ENCODE measurements around the gene HOXA5.

HOXA5 gene

DNA sequence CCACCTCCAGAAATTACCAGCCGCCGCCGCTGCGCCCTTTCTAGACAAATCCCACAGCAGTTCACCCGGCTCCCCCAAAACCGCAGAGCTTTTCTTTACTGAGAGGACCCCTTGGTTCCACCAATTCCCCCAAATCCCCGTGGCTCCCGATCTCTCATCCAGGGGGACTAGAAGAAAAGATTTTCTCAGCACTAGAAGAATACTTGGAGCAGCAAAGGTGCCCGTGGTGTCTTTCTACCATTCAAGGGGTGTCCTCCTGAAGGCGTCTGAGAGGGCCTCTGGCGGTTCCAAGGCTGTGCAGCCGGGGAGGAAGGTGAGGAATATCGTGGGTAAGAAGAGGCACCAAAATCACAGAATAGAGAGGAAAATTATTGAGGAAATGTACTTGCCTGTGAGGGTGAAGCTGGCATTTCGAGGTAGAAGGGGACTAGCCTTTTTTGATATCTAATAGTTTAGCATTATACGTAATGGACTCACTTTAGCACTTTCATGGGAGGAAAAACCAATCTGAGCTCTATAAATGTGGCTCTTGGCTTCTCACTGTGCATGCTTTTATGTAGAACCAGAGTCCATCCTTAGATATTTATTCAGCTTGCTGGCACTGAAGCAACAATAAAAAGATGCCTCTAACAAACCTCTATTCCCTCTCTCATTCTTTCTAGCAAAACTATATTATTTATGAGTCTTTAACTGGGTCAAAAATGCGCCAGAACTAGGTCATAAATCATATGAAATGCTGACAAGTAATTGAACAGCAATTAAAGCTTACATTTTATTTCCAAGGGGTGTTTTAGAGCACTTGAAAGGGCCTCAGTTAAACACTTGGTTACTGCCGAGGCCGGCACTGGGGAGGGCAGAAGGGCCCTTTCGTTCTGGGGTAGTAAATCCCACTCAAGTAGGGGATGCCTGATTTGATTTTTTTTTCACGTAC, 27.2 kb downstream of the HOXA5 start:
- no peak for DNase-seq

DNA sequence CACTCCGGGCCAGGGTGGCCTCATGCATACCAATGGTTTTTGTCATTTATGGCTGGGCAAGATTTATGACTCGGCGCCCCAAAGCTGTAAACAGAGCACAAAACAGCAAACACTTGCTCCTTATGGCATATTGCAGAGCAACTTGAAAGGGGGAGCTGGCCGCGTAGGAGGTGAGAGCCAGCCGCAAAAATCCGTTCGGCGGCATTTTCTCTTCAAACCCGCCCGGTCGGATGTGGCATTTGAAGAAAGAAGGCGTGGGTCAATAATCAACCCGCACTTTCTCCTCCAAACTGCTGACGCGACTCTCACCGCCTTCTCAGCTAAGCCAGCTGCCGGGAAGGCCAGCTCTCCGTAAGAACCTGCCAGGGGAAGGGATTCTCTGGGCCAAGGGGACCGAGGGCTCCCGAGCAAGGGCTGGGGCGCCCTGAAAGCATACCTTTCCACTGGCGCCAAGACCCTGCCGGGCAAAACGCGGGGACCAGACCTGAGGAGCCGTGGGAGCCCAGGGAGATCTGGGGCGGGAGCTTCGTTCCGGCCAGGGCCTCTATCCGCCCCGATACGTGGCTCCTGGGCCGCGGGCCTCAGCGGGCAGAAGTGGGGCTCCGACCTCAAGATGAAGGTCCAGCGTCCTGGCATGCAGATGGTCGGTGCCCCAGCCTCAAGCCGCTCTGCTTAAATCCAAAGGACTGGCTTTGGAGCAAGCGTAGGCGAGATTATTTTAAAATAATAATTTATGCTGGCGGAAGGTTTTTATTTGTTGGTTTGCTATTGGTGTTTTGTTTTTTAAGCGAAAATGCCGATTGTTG, 28.1 kb downstream of the HOXA5 start:
- DNase-seq = no peak

DNA sequence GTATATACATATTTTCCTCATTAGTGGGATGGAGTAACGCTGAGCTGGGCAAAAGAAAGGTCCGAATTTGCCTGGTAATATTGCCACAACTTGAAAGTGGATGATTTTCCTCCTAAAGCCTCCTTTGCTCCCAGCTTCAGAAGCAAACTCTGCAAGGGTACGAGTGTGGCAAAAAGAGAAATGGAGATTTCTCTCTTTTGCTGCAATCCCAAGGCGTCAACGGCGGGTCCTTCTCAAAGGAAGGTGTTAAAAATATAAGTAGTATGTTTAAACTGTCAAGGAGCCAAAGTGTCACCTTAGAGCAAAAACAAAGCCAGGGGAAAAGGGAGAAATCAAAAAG, 28.6 kb downstream of the HOXA5 start:
- DNase-seq = no peak

DNA sequence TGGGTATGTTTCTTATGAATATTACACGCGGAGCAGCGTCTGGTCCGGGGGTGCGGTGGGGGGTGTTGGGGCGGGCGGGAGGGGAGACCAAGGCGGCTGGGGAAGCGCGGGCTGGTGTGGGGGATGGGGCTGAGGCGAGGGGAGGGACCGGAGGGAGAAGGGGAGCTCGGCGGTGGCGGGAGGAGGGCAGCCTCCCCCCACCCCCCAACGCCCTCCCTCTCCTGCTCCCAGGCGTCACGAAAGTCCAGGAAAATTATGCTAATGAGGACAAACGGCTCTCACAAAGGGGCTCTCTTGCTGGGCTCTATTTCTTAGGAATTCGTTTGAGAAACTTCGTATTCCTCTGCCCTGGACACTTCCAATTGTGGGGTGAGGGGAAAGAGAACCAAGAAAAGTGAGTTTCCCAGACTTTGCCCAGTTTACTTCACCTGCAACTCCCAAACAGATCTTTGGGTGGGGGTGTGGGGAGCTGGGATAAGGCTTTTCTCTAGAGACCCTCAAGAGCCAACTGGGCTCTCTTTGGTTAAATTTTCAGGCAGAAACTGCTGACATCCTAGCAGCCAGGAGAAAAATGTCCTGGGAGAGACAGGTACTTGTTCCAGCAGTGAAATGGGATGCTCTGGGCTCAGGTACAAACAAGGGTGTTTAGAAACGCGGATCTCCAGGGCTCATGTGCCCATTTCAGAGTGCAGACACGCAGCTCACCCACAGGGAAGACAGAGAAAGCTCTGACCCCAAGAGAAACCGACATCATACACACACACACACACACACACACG, 29.3 kb downstream of the HOXA5 start:
- no peak for DNase-seq

DNA sequence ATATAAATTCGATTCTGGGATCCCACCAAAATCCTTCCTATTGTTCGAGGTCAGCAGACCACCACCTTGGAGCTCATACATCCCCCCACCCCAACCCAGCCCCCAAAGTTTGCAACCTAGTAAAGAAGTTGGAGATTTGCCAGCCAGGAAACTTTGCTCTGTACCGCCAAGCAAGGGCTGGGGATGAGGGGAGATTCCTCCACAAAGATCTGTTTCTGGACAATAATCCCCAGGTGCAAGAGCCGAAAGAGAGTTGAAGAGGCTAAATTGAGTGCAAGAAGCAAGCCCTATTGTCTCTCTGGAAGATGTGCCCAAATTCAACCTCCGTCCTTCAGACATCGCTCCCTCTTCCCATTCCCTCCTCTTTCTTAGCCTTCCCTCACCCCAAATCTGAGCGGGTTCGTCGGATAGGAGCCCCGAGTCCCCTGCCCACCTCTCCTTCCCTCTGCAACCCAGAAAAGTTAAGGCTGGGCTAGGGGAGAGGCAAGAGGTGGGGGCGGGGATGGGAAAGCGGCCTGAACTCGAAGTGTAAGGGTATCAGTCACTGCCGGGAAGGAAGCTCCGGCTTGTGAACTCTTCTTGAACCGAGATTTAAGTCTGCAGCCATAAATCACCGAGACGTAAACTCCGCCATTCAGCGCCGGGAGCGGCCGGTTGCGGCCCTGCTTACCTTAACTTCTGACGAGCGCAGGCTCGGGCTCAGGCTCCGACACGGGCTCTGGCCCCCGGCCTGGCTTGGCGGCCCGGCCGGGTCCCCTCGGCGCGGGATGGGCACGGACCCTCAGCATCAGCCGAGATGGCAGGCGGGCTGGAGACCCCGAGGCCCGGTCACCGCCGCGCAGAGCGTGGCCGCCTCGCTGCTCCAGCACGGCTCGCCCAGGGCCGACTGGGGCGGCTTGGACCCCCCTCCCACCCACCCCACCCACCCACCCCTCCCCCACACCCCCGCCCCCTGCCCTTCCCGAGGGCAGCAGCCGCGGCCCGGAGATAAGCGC, 30.2 kb downstream of the HOXA5 start:
- no peak for DNase-seq

DNA sequence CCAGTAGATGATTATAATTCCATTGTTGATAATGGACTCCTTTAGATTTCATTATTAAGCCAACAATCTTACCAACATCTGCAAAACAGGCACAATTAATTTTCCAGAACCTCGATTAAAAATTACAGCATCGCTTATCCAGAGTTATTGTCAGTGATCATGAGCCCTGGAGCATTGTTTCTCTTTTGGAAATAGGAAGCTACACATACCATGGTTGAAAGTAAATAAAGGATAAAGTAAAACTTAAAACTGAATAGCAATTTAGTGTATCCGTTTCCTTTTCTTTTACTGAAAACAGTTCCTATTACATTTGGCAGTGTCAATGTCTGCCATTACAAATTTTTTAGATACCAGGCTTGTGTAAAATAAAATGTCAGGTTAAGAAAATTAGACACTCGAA, 31.1 kb downstream of the HOXA5 start:
- DNase-seq = no peak

DNA sequence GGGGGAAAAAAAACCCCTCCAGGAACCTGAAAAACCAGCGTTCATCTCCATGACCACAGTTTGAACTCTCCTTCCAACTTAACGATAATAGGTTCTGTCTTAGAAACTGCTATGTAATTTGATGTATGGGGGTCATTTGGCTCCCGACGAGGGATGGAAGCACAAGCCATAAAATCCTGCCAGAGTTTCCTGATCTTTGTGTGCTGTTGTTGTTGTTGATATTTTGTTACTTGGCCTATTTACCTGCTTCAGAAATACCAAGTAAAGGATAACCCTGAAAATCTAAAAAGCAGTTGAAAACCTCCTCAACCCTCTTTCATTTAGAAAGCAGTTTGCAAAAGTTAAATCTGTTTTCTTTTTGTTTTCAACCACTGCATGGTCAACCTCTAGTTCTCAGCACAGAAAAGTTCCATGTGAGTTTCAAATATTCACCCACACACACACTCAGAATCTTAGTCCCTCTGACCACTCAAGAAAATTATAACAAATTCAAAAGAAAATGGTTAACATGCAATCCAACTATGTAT, 31.7 kb downstream of the HOXA5 start:
- no peak for DNase-seq

DNA sequence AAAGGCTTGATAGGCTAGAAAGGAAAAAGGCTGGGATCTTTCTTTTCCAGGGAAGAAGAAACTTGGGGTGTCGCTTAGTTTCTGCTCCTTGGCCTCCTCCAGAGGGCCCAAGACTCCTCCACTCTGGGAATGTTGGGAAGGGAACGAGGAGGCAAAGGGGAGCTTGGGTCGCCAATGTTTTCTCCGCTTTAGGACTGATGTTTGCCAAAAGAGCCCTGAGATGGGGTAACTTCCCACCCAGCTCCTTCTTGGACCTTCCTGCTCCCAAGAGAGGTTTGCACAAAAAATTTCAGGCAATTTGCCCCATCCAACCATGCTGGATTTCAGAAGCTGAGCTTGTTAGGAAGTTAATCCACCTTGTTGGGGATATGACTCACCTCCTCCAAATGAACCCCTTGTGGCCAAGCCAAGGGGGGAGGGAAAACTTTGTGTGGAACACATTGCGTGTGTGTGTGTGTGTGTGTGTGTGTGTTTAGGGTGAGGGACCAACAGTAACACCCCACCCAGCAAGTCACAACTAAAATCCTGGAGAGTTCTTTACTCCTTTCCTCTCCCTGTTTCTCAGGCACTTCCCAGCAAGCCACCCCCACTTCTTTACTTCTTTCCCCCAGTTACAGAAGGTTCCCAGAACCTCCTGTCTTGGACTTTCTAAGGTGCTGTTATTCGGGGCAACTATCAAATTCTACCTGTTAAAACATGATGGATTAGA, 32.3 kb downstream of the HOXA5 start:
- no peak for DNase-seq

DNA sequence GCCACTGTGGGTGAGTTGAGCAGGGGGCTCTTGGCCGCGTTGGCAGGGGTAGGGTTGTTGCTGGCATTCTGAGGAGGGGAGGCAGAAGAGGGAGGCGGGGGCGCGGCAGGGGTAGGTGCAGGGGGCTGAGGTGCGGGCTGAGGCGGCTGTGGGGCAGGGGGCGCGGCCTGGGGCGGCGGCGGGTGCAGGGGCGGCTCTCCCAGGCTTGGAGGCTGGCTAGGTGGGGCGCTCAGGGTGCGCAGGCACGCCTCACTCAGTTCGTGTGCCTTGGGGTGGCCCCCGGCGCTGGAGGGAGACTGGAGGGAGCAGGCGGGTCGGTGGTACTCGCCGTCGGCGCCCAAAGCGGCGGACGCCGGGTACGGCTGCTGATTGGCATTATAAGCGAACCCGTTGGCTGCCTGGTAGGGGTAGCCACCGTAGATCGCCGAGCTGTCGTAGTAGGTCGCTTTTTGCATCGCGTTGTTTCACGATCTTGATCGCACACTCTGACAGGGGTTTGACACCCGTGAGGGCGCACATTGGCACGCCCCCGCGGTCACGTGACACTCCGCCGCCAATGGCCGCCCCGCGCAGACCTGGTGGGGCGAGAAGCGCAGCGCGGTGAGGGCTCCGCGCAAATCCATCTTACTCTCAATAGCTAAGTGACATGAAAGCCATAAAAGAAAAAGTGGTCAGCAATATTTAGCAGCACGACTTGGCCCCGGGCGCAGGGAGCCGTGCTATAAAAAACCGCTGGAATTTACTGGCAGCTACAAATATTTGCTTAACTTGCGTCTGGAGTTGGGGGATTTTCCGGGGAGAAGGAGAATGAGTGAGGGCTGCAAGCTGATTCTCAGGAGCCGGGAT, 33.1 kb downstream of the HOXA5 start:
- DNase-seq = no peak

DNA sequence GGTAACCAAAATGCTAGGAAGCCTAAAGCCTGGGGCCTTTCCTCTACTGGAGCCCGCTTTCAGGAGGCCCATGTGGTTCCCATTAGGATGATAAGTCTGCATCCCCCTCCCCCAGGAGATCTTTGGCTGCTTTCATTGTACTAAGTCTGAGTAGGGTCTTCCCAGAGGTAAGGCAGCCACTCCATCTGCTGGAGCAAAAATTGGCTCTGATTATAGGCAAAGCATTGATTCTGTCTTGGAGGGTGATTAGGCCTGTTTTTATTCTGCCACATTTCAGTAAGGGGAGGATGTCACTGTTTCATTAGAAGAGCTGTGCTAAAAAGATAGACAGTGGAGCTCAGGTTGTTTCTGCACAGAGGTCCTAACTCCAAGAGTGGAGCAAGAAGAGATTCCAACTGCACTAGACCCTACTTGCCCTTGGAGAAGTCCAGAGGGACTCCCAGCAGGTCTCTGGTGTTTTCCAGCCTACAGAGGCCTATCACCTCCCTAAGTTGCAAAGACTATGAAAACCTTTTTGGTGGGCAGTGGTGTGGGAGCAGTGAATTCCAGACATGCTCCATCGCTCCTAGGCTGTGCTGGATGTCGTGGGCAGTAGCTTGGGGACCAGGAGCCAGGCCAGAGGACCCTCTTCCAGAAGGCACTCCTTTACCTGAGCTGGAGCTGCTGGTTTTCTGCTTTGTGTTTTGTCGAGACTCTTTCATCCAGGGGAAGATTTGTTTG, 33.9 kb downstream of the HOXA5 start:
- DNase-seq = no peak

DNA sequence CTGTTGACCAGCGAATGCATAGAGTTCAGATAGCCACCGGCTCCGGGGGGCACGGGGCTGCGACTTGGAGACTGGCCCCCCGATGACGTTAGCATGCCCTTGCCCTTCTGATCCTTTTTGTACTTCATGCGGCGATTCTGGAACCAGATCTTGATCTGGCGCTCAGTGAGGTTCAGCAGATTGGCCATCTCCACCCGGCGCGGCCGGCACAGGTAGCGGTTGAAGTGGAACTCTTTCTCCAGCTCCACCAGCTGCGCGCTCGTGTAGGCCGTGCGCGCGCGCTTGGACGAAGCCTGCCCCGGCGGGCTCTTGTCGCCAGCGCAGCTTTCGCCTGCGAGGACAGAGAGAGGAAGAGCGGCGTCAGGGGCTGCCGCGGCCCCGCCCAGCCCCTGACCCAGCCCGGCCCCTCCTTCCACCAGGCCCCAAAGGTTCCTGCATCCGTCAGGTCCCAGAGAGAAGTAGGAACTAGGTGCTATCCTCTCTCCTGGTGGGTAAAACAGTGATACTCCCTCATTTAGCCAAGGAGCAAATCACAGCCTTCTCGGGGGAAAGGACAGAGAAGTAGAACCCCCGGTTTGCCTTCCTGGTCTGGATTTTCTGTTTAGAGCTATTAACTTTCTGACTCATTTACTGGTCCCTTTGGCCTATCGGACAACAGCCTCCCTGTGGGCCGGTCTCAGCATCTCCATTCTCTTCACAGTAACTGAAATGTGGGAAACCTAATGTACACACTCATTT, 34.9 kb downstream of the HOXA5 start:
- no peak for DNase-seq

DNA sequence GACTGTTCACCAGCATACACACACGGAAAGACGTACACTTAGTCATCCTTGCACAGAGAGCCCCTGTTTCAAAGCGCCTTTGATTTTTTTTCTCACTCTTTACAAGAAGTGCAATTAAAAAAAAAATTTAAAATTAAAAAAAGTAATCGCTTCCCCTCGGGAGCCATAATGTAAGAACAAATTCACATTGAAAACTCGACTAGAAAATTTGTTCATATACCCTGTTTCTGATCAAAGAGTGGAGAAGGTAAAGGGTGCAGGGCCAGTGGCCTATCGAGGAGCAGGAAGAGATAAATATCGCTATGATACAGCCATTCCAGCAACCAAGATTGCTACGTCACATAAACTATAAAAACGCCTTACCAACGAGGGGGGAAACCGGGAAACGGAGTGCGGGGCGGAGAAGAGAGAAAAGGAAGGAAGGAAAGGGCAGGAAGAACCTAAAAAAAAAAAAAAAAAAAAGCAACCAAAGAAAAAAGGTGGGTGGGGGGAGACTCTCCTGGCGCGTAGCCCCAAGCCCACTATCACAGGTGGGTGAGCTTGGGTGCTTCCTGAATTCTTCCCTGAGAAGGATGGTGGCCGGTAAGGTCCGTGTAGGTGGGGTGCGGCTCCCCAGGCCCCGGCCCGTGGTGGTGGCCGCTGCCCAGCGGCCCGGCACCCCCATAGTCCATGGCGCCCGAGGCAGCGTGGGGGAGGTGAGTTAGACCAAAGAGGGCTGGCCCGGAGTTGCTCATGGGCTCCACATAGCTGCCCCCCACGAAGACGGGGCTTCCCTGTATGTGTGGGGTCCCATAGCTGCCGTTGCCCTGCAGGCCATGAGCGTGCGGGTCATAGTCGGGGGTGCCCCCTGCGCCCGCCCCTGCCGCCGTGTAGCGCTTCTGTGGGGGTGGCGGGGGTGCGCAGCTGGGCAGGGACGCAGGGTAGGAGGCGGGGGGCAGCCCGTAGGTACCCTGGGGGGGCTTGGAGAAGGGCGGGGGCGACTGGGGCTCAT, 35.8 kb downstream of the HOXA5 start:
- no peak for DNase-seq

DNA sequence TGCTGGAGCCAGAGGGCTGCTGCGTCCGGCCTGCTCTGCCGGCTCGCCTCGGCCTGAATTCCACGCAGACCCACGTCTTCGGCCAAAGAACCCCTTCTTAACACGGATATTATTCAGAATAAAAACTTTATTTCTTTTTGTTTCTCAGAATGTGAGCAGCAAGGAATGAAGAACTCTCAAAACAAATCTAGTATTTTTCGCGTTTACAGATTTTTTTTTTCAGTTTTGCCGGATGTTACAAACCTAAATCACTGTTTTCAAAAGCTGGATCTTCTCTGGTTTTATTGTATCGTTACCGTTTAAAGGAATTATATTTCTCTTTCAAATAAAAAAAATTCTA, 36.6 kb downstream of the HOXA5 start:
- no peak for DNase-seq

DNA sequence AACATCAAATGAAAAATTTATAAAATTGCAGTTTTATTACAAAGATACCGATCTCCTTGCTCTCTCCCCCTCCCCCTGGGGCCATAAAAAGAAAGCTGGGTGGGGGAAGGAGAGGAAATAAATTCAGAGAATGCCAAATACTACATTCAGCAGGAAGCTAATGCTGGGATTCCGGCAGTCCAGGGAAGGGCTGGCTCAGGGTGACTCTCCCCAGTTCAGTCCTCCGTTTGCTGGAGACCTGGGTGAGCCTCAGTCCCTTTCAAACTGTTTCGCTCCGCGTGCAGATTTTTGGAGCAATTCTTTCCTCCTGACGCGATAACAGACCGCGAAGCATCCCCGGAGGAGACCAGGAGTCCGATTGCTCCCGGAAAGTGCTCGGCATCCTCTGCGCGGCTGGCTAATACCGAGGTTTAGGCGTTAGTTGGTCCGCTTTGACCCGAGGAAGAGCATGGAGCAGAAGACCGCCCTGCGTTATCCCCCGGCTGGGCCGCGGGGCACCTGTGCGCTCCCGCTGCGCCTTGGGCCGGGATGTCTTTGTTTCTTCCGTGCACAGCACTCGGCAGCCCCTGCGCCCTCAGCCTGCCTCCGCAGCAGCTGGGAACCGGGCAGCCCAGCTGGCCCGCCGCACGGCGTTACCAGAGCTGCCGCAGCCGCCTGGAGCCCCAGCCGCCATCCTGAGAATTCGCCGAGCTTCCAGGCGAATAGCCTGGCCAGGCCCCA, 37.1 kb downstream of the HOXA5 start:
- DNase-seq = no peak

DNA sequence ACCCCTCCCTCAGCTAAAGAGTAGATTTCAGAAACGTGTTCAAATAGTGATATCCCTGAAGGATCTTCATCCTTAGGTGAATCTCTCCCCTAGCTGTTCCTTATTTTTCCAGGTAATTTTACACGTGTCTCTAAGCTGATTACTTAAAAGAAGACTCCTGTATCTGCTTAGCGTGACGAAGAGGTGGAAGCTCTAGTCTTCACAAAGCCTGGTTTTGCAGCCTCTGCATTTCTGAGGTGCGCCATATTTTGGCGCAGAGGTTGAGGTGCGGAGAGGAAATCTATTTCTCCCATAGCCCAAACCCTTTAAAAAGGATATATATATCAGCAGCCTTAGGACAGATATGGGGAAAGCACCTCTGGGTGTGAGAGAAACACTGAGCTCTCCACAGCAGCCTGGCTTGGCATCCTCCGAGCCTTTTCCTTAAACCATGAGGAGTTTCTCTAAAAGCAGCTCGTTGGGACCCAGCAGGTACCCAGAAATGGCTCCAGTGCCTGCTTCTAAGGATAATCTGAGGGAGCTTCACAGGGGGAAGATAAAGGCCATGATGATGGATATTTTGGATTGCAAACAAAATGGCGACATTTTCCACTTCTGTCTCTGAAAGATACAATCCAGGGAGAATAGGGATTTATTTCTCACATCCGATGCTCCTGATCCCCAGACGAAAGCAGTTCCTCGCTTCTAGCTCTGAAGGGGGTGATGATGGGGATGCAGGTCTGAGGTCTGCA, 38.0 kb downstream of the HOXA5 start:
- DNase-seq = no peak

Measured in NCI-H2029 (cell line).